K562 (cell line): ENCODE data around the gene ECPAS. TPM values are rescaled to one million over a fixed set of nuclear protein-coding genes. Genes with fewer than 3 reads are reported as not detected.

Experiments
- CBFA2T2 ChIP-seq: fragments of 450-650 bp; conservative IDR thresholded peaks from 2 replicates; pipeline ENCODE4 v1.6.1; 2017; ENCODE audit warnings: mild to moderate bottlenecking
- ETS2 ChIP-seq: IDR thresholded peaks from 2 replicates; pipeline ENCODE4 v1.6.1; 2016; ENCODE audit warnings: borderline replicate concordance, missing genetic modification characterization, mild to moderate bottlenecking, moderate library complexity, missing compliant biosample characterization; ENCODE audit not compliant: poor library complexity, severe bottlenecking
- SP1 ChIP-seq: sonication (generic); formaldehyde crosslinking; IDR thresholded peaks from 2 replicates; pipeline ENCODE4 v1.8.1; 2022; ENCODE audit warnings: mild to moderate bottlenecking, missing genetic modification reagents
- SRSF7 ChIP-seq: fragments of 200-400 bp; formaldehyde crosslinking; optimal IDR thresholded peaks from 2 replicates; pipeline ENCODE3; 2017; ENCODE audit warnings: mild to moderate bottlenecking, low read depth, low read length
- TAF15 ChIP-seq: fragments of 200-400 bp; formaldehyde crosslinking; IDR thresholded peaks from 2 replicates; pipeline ENCODE4 v1.6.1; 2017; ENCODE audit warnings: mild to moderate bottlenecking, low read depth, low read length, moderate library complexity
- ZNF174 ChIP-seq: fragments of 250-450 bp; sonication (Bioruptor Pico); IDR thresholded peaks from 2 replicates; pipeline ENCODE4 v1.4.0; 2020; ENCODE audit warnings: mild to moderate bottlenecking
- ZNF583 ChIP-seq: fragments of 250-450 bp; sonication (Bioruptor Pico); IDR thresholded peaks from 2 replicates; pipeline ENCODE4 v1.4.0; 2020
- ZNF589 ChIP-seq: fragments of 200-800 bp; sonication (Bioruptor generic); IDR thresholded peaks from 2 replicates; pipeline ENCODE4 v1.6.1; 2016; ENCODE audit warnings: low read depth, missing genetic modification characterization, missing compliant biosample characterization
- polyA plus RNA-seq, 8 experiments: library from polyadenylated mRNA; depleted of rRNA in 4 of 8; stranded (reverse) in 5 of 8; unstranded in 3 of 8; fragments of >200 nt; fragmentation: Nextera tagmentation in 2 of 8; fragmentation: Illumina TruSeq in 1 of 8; extraction: Ambion mirVana in 2 of 8; extraction: Trizol in 1 of 8; gene quantifications; 2 replicates each; pipeline versions ENCODE4 v1.2.1 to v1.2.3, GENCODE V29; 2011 to 2014; ENCODE audit warnings: inconsistent platforms in 1 of 8, missing spikeins in 1 of 8
- total RNA-seq, 7 experiments: library from RNA; depleted of rRNA in 6 of 7; stranded (reverse); fragments of >200 nt in 6 of 7; fragmentation: Illumina TruSeq in 2 of 7; extraction: Trizol in 2 of 7; gene quantifications; 2 replicates each; pipeline versions ENCODE4 v1.2.1 to v1.2.3, GENCODE V29; 2011 to 2021; ENCODE audit warnings: low replicate concordance in 1 of 7
- TF ChIP-seq, protein P1 (sequence below): fragments of 200-800 bp; sonication (Bioruptor generic); IDR thresholded peaks from 2 replicates; pipeline ENCODE4 v1.6.1; 2016; ENCODE audit warnings: missing genetic modification characterization, missing compliant biosample characterization
- TF ChIP-seq, protein P2 (sequence below), 2 experiments: fragments of 150-350 bp in 1 of 2; IDR thresholded peaks; 2 replicates each; pipeline ENCODE4 v1.6.1; 2012 to 2016; ENCODE audit warnings: low read depth in 2 of 2, low read length in 2 of 2, mild to moderate bottlenecking in 1 of 2, moderate library complexity in 1 of 2
- TF ChIP-seq, protein P3 (sequence below): sonication (generic); formaldehyde crosslinking; IDR thresholded peaks from 2 replicates; pipeline ENCODE4 v1.9.0; 2022; ENCODE audit warnings: mild to moderate bottlenecking, missing genetic modification reagents
- TF ChIP-seq, protein P4 (sequence below): sonication (generic); formaldehyde crosslinking; IDR thresholded peaks from 2 replicates; pipeline ENCODE4 v1.9.0; 2022; ENCODE audit warnings: mild to moderate bottlenecking, missing genetic modification reagents
- TF ChIP-seq, protein P5 (sequence below): fragments of 450-650 bp; IDR thresholded peaks from 2 replicates; pipeline ENCODE4 v1.6.1; 2016; ENCODE audit warnings: antibody characterized with exemption

ECPAS gene
- total and polyA plus RNA-seq, 9 of the 15 experiments (the other 6 are each of a cell fraction or from before 2014, with no cell fraction given) = 14.5 to 90.9 (median 75.7) TPM

DNA sequence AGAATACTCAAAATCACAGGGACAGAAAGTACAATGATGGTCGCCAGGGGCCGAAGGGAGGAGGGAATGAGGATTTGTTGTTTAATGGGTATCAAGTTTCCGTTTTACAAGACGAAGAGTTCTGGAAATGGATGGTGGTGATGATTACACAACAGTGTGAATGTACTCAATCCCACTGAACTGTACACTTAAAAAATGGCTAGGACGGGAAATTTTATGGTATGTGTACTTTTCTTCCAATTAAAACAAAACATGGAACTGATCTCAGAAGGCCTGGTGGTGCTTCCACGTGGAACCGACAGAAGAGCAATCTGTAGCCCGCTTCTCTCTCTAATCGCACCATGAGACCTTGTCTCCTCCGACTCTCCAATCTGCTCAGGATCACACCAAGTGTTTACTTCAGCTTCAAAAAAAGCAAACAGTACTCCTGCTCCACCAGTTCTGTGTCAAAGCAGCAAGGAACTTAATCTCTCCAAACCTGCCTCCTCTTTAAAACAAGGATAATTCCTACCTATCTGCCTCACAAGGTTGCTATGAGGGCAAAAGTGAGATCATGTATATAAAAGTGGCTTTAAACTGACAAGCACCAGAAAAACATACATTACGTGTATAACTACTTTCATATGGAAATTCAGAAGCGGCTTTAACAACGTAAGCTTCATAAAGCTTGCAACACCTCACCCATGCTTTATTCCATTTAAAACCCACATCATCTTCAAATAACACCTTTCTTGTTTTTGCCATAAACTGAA is 2.1 kb downstream of the ECPAS start (continued):
- no peak for TF ChIP-seq TAF15
- TF ChIP-seq ETS2 = no peak
- TF ChIP-seq ZNF174 (CRISPR knock-in tag) = no peak
- TF ChIP-seq ZNF589 = no peak
- TF ChIP-seq, protein P1, sequence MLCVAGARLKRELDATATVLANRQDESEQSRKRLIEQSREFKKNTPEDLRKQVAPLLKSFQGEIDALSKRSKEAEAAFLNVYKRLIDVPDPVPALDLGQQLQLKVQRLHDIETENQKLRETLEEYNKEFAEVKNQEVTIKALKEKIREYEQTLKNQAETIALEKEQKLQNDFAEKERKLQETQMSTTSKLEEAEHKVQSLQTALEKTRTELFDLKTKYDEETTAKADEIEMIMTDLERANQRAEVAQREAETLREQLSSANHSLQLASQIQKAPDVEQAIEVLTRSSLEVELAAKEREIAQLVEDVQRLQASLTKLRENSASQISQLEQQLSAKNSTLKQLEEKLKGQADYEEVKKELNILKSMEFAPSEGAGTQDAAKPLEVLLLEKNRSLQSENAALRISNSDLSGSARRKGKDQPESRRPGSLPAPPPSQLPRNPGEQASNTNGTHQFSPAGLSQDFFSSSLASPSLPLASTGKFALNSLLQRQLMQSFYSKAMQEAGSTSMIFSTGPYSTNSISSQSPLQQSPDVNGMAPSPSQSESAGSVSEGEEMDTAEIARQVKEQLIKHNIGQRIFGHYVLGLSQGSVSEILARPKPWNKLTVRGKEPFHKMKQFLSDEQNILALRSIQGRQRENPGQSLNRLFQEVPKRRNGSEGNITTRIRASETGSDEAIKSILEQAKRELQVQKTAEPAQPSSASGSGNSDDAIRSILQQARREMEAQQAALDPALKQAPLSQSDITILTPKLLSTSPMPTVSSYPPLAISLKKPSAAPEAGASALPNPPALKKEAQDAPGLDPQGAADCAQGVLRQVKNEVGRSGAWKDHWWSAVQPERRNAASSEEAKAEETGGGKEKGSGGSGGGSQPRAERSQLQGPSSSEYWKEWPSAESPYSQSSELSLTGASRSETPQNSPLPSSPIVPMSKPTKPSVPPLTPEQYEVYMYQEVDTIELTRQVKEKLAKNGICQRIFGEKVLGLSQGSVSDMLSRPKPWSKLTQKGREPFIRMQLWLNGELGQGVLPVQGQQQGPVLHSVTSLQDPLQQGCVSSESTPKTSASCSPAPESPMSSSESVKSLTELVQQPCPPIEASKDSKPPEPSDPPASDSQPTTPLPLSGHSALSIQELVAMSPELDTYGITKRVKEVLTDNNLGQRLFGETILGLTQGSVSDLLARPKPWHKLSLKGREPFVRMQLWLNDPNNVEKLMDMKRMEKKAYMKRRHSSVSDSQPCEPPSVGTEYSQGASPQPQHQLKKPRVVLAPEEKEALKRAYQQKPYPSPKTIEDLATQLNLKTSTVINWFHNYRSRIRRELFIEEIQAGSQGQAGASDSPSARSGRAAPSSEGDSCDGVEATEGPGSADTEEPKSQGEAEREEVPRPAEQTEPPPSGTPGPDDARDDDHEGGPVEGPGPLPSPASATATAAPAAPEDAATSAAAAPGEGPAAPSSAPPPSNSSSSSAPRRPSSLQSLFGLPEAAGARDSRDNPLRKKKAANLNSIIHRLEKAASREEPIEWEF (CRISPR knock-in tag) = no peak
- no peak for TF ChIP-seq ZNF583
- TF ChIP-seq, protein P2, sequence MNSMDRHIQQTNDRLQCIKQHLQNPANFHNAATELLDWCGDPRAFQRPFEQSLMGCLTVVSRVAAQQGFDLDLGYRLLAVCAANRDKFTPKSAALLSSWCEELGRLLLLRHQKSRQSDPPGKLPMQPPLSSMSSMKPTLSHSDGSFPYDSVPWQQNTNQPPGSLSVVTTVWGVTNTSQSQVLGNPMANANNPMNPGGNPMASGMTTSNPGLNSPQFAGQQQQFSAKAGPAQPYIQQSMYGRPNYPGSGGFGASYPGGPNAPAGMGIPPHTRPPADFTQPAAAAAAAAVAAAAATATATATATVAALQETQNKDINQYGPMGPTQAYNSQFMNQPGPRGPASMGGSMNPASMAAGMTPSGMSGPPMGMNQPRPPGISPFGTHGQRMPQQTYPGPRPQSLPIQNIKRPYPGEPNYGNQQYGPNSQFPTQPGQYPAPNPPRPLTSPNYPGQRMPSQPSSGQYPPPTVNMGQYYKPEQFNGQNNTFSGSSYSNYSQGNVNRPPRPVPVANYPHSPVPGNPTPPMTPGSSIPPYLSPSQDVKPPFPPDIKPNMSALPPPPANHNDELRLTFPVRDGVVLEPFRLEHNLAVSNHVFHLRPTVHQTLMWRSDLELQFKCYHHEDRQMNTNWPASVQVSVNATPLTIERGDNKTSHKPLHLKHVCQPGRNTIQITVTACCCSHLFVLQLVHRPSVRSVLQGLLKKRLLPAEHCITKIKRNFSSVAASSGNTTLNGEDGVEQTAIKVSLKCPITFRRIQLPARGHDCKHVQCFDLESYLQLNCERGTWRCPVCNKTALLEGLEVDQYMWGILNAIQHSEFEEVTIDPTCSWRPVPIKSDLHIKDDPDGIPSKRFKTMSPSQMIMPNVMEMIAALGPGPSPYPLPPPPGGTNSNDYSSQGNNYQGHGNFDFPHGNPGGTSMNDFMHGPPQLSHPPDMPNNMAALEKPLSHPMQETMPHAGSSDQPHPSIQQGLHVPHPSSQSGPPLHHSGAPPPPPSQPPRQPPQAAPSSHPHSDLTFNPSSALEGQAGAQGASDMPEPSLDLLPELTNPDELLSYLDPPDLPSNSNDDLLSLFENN (IDR thresholded peaks at IDR 0.05; ENCODE audit: low read depth in 2 of 2, low read length in 2 of 2) = no peak
- no peak for TF ChIP-seq SRSF7
- TF ChIP-seq, protein P3, sequence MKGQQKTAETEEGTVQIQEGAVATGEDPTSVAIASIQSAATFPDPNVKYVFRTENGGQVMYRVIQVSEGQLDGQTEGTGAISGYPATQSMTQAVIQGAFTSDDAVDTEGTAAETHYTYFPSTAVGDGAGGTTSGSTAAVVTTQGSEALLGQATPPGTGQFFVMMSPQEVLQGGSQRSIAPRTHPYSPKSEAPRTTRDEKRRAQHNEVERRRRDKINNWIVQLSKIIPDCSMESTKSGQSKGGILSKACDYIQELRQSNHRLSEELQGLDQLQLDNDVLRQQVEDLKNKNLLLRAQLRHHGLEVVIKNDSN (CRISPR knock-in tag) = no peak
- TF ChIP-seq, protein P4, sequence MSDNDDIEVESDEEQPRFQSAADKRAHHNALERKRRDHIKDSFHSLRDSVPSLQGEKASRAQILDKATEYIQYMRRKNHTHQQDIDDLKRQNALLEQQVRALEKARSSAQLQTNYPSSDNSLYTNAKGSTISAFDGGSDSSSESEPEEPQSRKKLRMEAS (CRISPR knock-in tag) = 0 out of 2 replicates have a peak, but pooled peaks have one; percentile 19
- TF ChIP-seq, protein P5, sequence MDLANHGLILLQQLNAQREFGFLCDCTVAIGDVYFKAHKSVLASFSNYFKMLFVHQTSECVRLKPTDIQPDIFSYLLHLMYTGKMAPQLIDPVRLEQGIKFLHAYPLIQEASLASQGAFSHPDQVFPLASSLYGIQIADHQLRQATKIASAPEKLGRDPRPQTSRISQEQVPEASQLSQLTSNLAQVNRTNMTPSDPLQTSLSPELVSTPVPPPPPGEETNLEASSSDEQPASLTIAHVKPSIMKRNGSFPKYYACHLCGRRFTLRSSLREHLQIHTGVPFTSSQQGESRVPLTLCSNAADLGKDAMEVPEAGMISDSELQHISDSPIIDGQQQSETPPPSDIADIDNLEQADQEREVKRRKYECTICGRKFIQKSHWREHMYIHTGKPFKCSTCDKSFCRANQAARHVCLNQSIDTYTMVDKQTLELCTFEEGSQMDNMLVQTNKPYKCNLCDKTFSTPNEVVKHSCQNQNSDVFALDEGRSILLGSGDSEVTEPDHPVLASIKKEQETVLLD = no peak
- TF ChIP-seq SP1 = no peak
- TF ChIP-seq CBFA2T2 = no peak
